Keratinocyte (primary cell): ENCODE measurements around the gene DRG1.

Experiments used
- CTCF ChIP-seq, 3 experiments: IDR thresholded peaks in 1 of 3; conservative IDR thresholded peaks in 1 of 3; optimal IDR thresholded peaks in 1 of 3; 2 replicates in 2 of 3; 3 replicates in 1 of 3; pipeline versions ENCODE3 to v1.5.1; 2011; ENCODE audit warnings: low read length in 3 of 3, mild to moderate bottlenecking in 3 of 3, moderate library complexity in 2 of 3, control low read depth in 1 of 3, inconsistent platforms in 1 of 3; ENCODE audit not compliant: insufficient read depth in 2 of 3; ENCODE audit errors: extremely low read depth in 1 of 3
- EZH2 ChIP-seq: IDR thresholded peaks from one replicate; pipeline ENCODE4 v1.6.1; 2012; ENCODE audit warnings: inconsistent platforms, mild to moderate bottlenecking, low read length, moderate library complexity

GRCh38 chr22:31446767-31447166 lies 47.4 kb downstream of the DRG1 start:
- TF ChIP-seq CTCF (optimal IDR thresholded peaks at IDR 0.05 in 1 of 3, IDR thresholded peaks at IDR 0.05 in 1 of 3, conservative IDR thresholded peaks at IDR 0.05 in 1 of 3; ENCODE audit: extremely low read depth in 1 of 3, insufficient read depth in 2 of 3, low read length in 3 of 3) (no peak), EZH2 (no peak)
